ENCODE results near the gene FHAD1. TPM values are rescaled to one million over a fixed set of nuclear protein-coding genes. Genes with fewer than 3 reads are reported as not detected.

Gene FHAD1
- total RNA-seq, 1 donor from 2014 or later, result 1.3 TPM

GRCh38 chr1:15347182-15347581, 100.2 kb downstream of the FHAD1 start:
- H3K4me1 Mint-ChIP-seq, result no peaks in the 10 kb centered on the region
- no peaks in the 10 kb centered on the region for H3K36me3 Mint-ChIP-seq
- no peak overlapping the region for H3K27ac Mint-ChIP-seq
- peaks cover 8% of the 10 kb centered on the region for H3K27me3 Mint-ChIP-seq (ENCODE audit: low read depth)
- TF ChIP-seq CTCF (IDR thresholded peaks at IDR 0.05; ENCODE audit: unreplicated experiment), result no peak
- no peak for DNase-seq (ENCODE audit: low spot score in 2 of 2, unreplicated experiment in 2 of 2)
- H3K9me3 Mint-ChIP-seq, result no peaks in the 10 kb centered on the region
- no peak overlapping the region for H3K4me3 Mint-ChIP-seq

- no peaks in the 10 kb centered on the region for H3K4me1 Mint-ChIP-seq
- DNase-seq (ENCODE audit: low spot score in 2 of 2, unreplicated experiment in 2 of 2), result no peak
- H3K27me3 Mint-ChIP-seq (ENCODE audit: low read depth), result peaks cover 3% of the 10 kb centered on the region
- H3K27ac Mint-ChIP-seq, result no peak overlapping the region
- no peaks in the 10 kb centered on the region for H3K36me3 Mint-ChIP-seq
- H3K4me3 Mint-ChIP-seq, result no peak overlapping the region
- no peak for TF ChIP-seq CTCF (IDR thresholded peaks at IDR 0.05; ENCODE audit: unreplicated experiment)
- H3K9me3 Mint-ChIP-seq, result no peaks in the 10 kb centered on the region
Observed at GRCh38 chr1:15348648-15349047, 101.6 kb downstream of the FHAD1 start.

GRCh38 chr1:15349133-15349532, 102.1 kb downstream of the FHAD1 start:
- Mint-ChIP-seq H3K4me3 (no peak overlapping the region), H3K4me1 (no peaks in the 10 kb centered on the region), H3K27ac (no peak overlapping the region), H3K36me3 (no peaks in the 10 kb centered on the region), H3K9me3 (no peaks in the 10 kb centered on the region), H3K27me3 (ENCODE audit: low read depth) (peaks cover 3% of the 10 kb centered on the region)
- no peak for DNase-seq (ENCODE audit: low spot score in 2 of 2, unreplicated experiment in 2 of 2)
- TF ChIP-seq CTCF (IDR thresholded peaks at IDR 0.05; ENCODE audit: unreplicated experiment), result no peak

- Mint-ChIP-seq H3K4me3 (no peak overlapping the region), H3K36me3 (no peaks in the 10 kb centered on the region), H3K9me3 (no peaks in the 10 kb centered on the region), H3K4me1 (peaks cover under 1% of the 10 kb centered on the region), H3K27me3 (ENCODE audit: low read depth) (peaks cover 3% of the 10 kb centered on the region), H3K27ac (no peak overlapping the region)
- TF ChIP-seq CTCF (IDR thresholded peaks at IDR 0.05; ENCODE audit: unreplicated experiment), result no peak
- DNase-seq (ENCODE audit: low spot score in 2 of 2, unreplicated experiment in 2 of 2), result no peak
Observed at GRCh38 chr1:15350151-15350550, 103.1 kb downstream of the FHAD1 start.

GRCh38 chr1:15350551-15351200, 103.7 kb downstream of the FHAD1 start:
- DNase-seq (ENCODE audit: low spot score in 2 of 2, unreplicated experiment in 2 of 2), result no peak
- H3K4me1 Mint-ChIP-seq, result peaks cover 2% of the 10 kb centered on the region
- H3K27ac Mint-ChIP-seq, result no peak overlapping the region
- H3K9me3 Mint-ChIP-seq, result no peaks in the 10 kb centered on the region
- no peak overlapping the region for H3K4me3 Mint-ChIP-seq
- TF ChIP-seq CTCF (IDR thresholded peaks at IDR 0.05; ENCODE audit: unreplicated experiment), result no peak
- H3K27me3 Mint-ChIP-seq (ENCODE audit: low read depth), result peaks cover 3% of the 10 kb centered on the region
- H3K36me3 Mint-ChIP-seq, result no peaks in the 10 kb centered on the region

- H3K4me3 Mint-ChIP-seq, result no peak overlapping the region
- H3K27ac Mint-ChIP-seq, result no peak overlapping the region
- no peaks in the 10 kb centered on the region for H3K36me3 Mint-ChIP-seq
- TF ChIP-seq CTCF (IDR thresholded peaks at IDR 0.05; ENCODE audit: unreplicated experiment), result no peak
- DNase-seq (ENCODE audit: low spot score in 2 of 2, unreplicated experiment in 2 of 2), result no peak
- H3K9me3 Mint-ChIP-seq, result no peaks in the 10 kb centered on the region
- peaks cover 5% of the 10 kb centered on the region for H3K4me1 Mint-ChIP-seq
- no peaks in the 10 kb centered on the region for H3K27me3 Mint-ChIP-seq (ENCODE audit: low read depth)
Observed at GRCh38 chr1:15351310-15351709, 104.3 kb downstream of the FHAD1 start.
